Large intestine (tissue), 3 donors: ENCODE data around the gene STAM. TPM values are rescaled to one million over a fixed set of nuclear protein-coding genes. Genes with fewer than 3 reads are reported as not detected.
A peak's percentile ranks its signal among the peaks of the same experiment; 100 is the strongest.
"Not testable (repeated sequence)": the region's sequence is repeated elsewhere in the genome, so short reads cannot be mapped to it uniquely, and the experiment has no call there.

ENCODE experiments used
- DNase-seq, 2 donors: peaks; one replicate each; pipeline versions ENCODE4 v3.0.0 to v3.0.0-alpha.2; 2013
- H3K27ac ChIP-seq: one replicate; pipeline ENCODE4 v1.5.1; 2013; ENCODE audit warnings: low read length
- H3K27me3 ChIP-seq: 2 replicates; pipeline ENCODE4 v1.6.1; 2013; ENCODE audit warnings: low read length; ENCODE audit not compliant: control insufficient read depth, insufficient read depth
- H3K36me3 ChIP-seq: 2 replicates; pipeline ENCODE4 v1.6.1; 2013; ENCODE audit warnings: low read length; ENCODE audit not compliant: control insufficient read depth, insufficient read depth
- H3K4me1 ChIP-seq: one replicate; pipeline ENCODE4 v1.6.1; 2013; ENCODE audit warnings: low read length; ENCODE audit not compliant: control insufficient read depth, insufficient read depth
- H3K4me3 ChIP-seq: one replicate; pipeline ENCODE4 v1.5.1; 2013; ENCODE audit warnings: low read length
- H3K9me3 ChIP-seq: one replicate; pipeline ENCODE4 v1.6.1; 2013; ENCODE audit warnings: mild to moderate bottlenecking, low read depth, low read length, moderate library complexity; ENCODE audit not compliant: control insufficient read depth
- WGBS: methylation state at CpG from one replicate; pipeline ENCODE4 v1.1.5; 2013; ENCODE audit warnings: low lambda C conversion rate; ENCODE audit not compliant: insufficient coverage; 5-methylcytosine and 5-hydroxymethylcytosine counted together
- polyA plus RNA-seq: library from polyadenylated mRNA; unstranded; fragments of 120-200 nt; gene quantifications from one replicate; pipeline ENCODE4 v1.2.1, GENCODE V29; 2013

STAM gene
- polyA plus RNA-seq, 1 donor: 18.7 TPM

DNA sequence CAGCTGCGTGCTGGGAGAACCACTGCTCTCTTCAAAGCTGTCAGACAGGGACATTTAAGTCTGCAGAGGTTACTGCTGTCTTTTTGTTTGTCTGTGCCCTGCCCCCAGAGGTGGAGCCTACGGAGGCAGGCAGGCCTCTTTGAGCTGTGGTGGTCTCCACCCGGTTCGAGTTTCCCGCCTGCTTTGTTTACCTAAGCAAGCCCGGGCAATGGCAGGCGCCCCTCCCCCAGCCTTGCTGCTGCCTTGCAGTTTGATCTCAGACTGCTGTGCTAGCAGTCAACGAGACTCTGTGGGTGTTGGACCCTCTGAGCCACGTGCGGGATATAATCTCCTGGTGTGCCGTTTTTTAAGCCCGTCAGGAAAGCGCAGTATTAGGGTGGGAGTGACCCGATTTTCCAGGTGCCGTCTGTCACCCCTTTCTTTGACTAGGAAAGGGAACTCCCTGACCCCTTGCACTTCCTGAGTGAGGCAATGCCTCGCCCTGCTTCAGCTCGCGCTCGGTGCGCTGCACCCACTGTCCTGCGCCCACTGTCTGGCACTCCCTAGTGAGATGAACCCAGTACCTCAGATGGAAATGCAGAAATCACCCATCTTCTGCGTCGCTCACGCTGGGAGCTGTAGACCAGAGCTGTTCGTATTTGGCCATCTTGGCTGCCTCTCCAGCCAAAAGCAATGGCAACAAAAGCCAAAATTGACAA is 78.5 kb downstream of the STAM start:
- not testable (repeated sequence) for H3K4me1 ChIP-seq, DNase-seq, H3K27ac ChIP-seq, H3K36me3 ChIP-seq, H3K9me3 ChIP-seq, H3K27me3 ChIP-seq, H3K4me3 ChIP-seq
- no CpG with 5 or more reads among the region's 25 CpGs for WGBS

DNA sequence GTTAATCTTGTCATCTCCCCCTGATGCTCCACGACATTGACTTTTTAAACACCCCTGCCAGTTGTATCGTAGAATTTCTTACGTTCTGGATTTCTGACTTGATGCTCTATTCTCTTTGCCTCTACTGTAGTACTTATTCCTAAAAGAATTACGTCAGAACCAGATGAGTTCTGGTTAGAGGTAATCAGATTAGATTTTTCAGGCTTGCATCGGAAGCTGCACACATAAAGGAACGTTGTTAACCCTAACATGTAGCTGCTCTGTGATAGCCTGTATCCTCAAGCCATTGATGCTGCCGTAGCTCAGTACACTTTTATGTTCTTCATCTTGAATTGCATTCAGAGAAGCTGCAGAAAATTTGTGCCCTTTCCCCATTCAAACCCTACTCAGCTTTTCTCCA is 81.8 kb downstream of the STAM start:
- Histone ChIP-seq H3K27ac (no peak overlapping the region), H3K36me3 (peaks cover 3% of the 10 kb centered on the region), H3K9me3 (peaks cover 6% of the 10 kb centered on the region), H3K4me3 (no peak overlapping the region), H3K4me1 (no peaks in the 10 kb centered on the region), H3K27me3 (no peaks in the 10 kb centered on the region)
- DNase-seq: no peak
- WGBS: 94% methylated on average over 4 of the region's 7 CpGs

DNA sequence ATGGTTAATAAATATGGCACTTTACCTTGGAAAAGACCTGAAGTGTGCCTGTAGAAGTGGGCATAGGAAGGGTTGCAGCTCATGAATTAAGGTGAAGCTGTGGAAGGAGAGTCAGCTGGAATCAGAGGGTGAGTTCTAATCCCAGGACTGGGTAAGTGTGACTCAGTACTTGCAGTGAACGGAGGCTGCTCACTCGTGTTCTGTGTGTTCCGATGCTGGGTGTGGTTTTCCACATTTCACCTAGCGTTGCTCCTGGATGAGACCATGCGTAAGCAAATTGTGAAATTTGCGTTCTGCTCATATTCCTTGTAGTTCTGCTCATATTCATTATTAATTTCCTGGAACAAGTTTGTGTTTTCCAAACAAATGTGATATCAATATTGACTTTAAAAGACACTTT is 85.7 kb downstream of the STAM start:
- no peaks in the 10 kb centered on the region for H3K9me3 ChIP-seq
- H3K4me1 ChIP-seq: no peaks in the 10 kb centered on the region
- H3K27me3 ChIP-seq: no peaks in the 10 kb centered on the region
- DNase-seq: no peak
- no peak overlapping the region for H3K4me3 ChIP-seq
- WGBS: no CpG with 5 or more reads among the region's 6 CpGs
- H3K27ac ChIP-seq: no peak overlapping the region
- no peaks in the 10 kb centered on the region for H3K36me3 ChIP-seq

- Histone ChIP-seq H3K27me3 (no peaks in the 10 kb centered on the region), H3K27ac (no peak overlapping the region), H3K4me1 (no peaks in the 10 kb centered on the region), H3K9me3 (no peaks in the 10 kb centered on the region), H3K36me3 (no peaks in the 10 kb centered on the region), H3K4me3 (no peak overlapping the region)
- DNase-seq: no peak
- WGBS: 100% methylated on average over 1 of the region's 8 CpGs
Measured at GRCh38 chr10:17730667-17731066, 86.7 kb downstream of the STAM start.

GRCh38 chr10:17731331-17732020 is 87.5 kb downstream of the STAM start:
- Histone ChIP-seq H3K27me3 (no peaks in the 10 kb centered on the region), H3K4me1 (no peaks in the 10 kb centered on the region), H3K4me3 (no peak overlapping the region), H3K9me3 (no peaks in the 10 kb centered on the region), H3K36me3 (no peaks in the 10 kb centered on the region), H3K27ac (no peak overlapping the region)
- peak in 1 of 2 donors; percentile 38 for DNase-seq
- WGBS: 0% methylated on average over 1 of the region's 4 CpGs

DNA sequence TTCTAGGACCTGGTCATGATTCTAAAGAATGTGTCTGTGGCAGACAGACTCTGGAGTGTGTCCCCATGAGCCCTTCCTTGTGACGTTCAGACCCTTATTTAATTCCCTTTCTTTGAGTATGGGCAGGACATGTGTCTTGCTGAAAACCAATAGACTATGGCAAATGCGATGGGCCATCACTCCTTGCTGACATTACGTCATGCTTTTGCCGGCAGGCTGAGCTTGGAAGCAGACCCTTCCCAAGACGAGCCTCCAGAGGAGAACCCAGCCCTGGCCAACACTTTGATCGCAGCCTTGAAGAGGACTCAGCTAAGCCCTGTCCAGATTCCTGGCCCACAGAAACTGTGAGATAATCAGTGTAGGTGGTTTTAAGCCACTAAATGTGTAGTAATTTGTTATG is 89.7 kb downstream of the STAM start:
- no peak for DNase-seq
- Histone ChIP-seq H3K27ac (no peak overlapping the region), H3K36me3 (no peaks in the 10 kb centered on the region), H3K4me3 (no peak overlapping the region), H3K4me1 (no peaks in the 10 kb centered on the region), H3K27me3 (no peaks in the 10 kb centered on the region), H3K9me3 (no peaks in the 10 kb centered on the region)
- no CpG with 5 or more reads among the region's 6 CpGs for WGBS

- no peaks in the 10 kb centered on the region for H3K9me3 ChIP-seq
- H3K36me3 ChIP-seq: no peaks in the 10 kb centered on the region
- WGBS: 100% methylated on average over 1 of the region's 9 CpGs
- H3K27me3 ChIP-seq: no peaks in the 10 kb centered on the region
- H3K4me1 ChIP-seq: no peaks in the 10 kb centered on the region
- no peak for DNase-seq
- H3K4me3 ChIP-seq: no peak overlapping the region
- no peak overlapping the region for H3K27ac ChIP-seq
Measured at GRCh38 chr10:17734432-17735080, 90.6 kb downstream of the STAM start.

DNA sequence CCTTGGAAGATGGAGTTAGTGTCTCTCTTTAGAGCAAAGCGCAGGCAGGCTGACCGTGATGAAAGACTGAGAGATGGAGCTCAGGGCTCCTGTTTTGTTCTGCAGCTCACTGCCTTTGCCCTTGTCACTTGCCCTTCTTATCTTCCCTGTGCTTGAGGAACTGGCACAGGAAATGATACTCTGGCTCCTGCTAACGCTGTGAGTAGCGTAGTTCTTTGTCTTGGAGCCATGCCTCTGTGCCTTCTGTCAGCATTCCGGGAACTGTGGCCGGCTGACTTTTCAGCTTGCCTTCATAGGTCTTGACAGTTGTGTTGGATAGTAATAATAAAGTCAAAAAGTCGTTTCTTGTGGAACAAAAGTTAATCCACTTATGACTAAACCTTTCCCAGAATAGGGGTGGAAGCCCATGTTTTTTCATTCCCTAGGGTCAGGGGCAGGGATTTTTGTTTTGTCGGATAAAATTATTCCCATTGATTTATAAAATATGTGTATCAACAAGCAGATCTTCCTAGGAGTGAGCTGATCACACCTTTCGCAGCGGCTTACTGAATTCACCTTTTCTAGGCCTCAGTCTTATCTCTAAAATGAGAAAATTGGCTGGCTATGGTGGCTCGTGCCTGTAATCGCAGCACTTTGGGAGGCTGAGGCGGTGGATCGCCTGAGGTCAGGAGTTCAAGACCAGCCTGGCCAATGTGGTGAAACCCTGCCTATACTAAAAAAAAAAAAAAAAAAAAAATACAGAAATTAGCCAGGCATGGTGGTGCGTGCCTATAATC is 91.4 kb downstream of the STAM start:
- 83% methylated on average over 1 of the region's 15 CpGs for WGBS
- Histone ChIP-seq H3K9me3 (no peaks in the 10 kb centered on the region), H3K36me3 (no peaks in the 10 kb centered on the region), H3K27ac (no peak overlapping the region), H3K4me3 (no peak overlapping the region), H3K4me1 (no peaks in the 10 kb centered on the region), H3K27me3 (no peaks in the 10 kb centered on the region)
- no peak for DNase-seq

GRCh38 chr10:17736223-17736622 is 92.3 kb downstream of the STAM start:
- Histone ChIP-seq H3K27me3 (no peaks in the 10 kb centered on the region), H3K9me3 (no peaks in the 10 kb centered on the region), H3K4me3 (no peak overlapping the region), H3K27ac (no peak overlapping the region), H3K36me3 (no peaks in the 10 kb centered on the region), H3K4me1 (no peaks in the 10 kb centered on the region)
- no peak for DNase-seq
- 100% methylated on average over 1 of the region's 2 CpGs for WGBS
